GM23338 (cell line): ENCODE results near the gene OBSCN. TPM values are rescaled to one million over a fixed set of nuclear protein-coding genes. Genes with fewer than 3 reads are reported as not detected.

Experiments used
- ATAC-seq: fragments of 200-7000 bp; cut with Tn5 transposase; 3 replicates; pipeline ENCODE4 v1.9.1; 2020
- DNase-seq: peaks from one replicate; pipeline ENCODE4 v3.0.0-alpha.2; 2015; ENCODE audit warnings: low spot score
- H2AFZ ChIP-seq: fragments of 200-600 bp; sonication (generic); 2 replicates; pipeline ENCODE4 v1.8.0; 2016; ENCODE audit warnings: antibody characterized with exemption, mild to moderate bottlenecking, moderate library complexity
- H3F3A ChIP-seq: fragments of 200-600 bp; sonication (generic); replicated peaks from 2 replicates; pipeline ENCODE4 v1.8.0; 2017; ENCODE audit warnings: antibody characterized with exemption, mixed run types, low read depth
- H3K27ac ChIP-seq: fragments of 200-600 bp; sonication (generic); 2 replicates; pipeline ENCODE4 v1.6.1; 2016; ENCODE audit warnings: low read depth
- H3K27me3 ChIP-seq: fragments of 200-600 bp; sonication (generic); 2 replicates; pipeline ENCODE4 v1.8.0; 2016; ENCODE audit warnings: mild to moderate bottlenecking, mixed run types, moderate library complexity; ENCODE audit not compliant: insufficient read depth
- H3K36me3 ChIP-seq: fragments of 200-600 bp; sonication (generic); 2 replicates; pipeline ENCODE4 v1.8.0; 2016; ENCODE audit warnings: mild to moderate bottlenecking; ENCODE audit not compliant: insufficient read depth
- H3K4me1 ChIP-seq: fragments of 200-600 bp; sonication (generic); 2 replicates; pipeline ENCODE4 v1.8.0; 2016; ENCODE audit warnings: mild to moderate bottlenecking, moderate library complexity; ENCODE audit not compliant: insufficient read depth
- H3K4me2 ChIP-seq: fragments of 200-600 bp; sonication (generic); 2 replicates; pipeline ENCODE4 v1.7.1; 2017; ENCODE audit warnings: mixed run types
- H3K4me3 ChIP-seq: fragments of 200-600 bp; sonication (generic); 2 replicates; pipeline ENCODE4 v1.6.1; 2016; ENCODE audit warnings: mixed run types
- H3K79me2 ChIP-seq: fragments of 200-600 bp; sonication (generic); replicated peaks from 2 replicates; pipeline ENCODE4 v1.8.0; 2017; ENCODE audit warnings: mild to moderate bottlenecking; ENCODE audit not compliant: insufficient read depth
- H3K9me2 ChIP-seq: fragments of 200-600 bp; sonication (generic); 2 replicates; pipeline ENCODE4 v1.8.0; 2017; ENCODE audit not compliant: insufficient read depth
- H4K20me1 ChIP-seq: fragments of 200-600 bp; sonication (generic); replicated peaks from 2 replicates; pipeline ENCODE4 v1.8.0; 2017; ENCODE audit warnings: mild to moderate bottlenecking; ENCODE audit not compliant: insufficient read depth
- H3K27ac Mint-ChIP-seq: 2 replicates; pipeline ENCODE4 v1.8.0; 2020; ENCODE audit warnings: inconsistent platforms, mild to moderate bottlenecking, moderate library complexity, mixed read lengths
- H3K27me3 Mint-ChIP-seq: 3 replicates; pipeline ENCODE4 v1.8.0; 2022; ENCODE audit warnings: low read depth, mild to moderate bottlenecking, moderate library complexity, mixed read lengths, inconsistent platforms; ENCODE audit not compliant: insufficient read depth, poor library complexity
- H3K36me3 Mint-ChIP-seq: 3 replicates; pipeline ENCODE4 v1.8.0; 2021; ENCODE audit warnings: low read depth, mild to moderate bottlenecking, inconsistent platforms, moderate library complexity, mixed read lengths
- H3K4me1 Mint-ChIP-seq: 3 replicates; pipeline ENCODE4 v1.8.0; 2020; ENCODE audit warnings: mild to moderate bottlenecking, inconsistent platforms, mixed read lengths
- H3K4me3 Mint-ChIP-seq: 3 replicates; pipeline ENCODE4 v1.8.0; 2021; ENCODE audit warnings: moderate library complexity, mild to moderate bottlenecking, inconsistent platforms, mixed read lengths
- H3K9me3 Mint-ChIP-seq: 3 replicates; pipeline ENCODE4 v1.8.0; 2020; ENCODE audit warnings: moderate library complexity, mild to moderate bottlenecking, inconsistent platforms, mixed read lengths
- CREB1 ChIP-seq: fragments of 250-450 bp; sonication (Bioruptor Pico); IDR thresholded peaks from 2 replicates; pipeline ENCODE4 v1.5.0; 2020; ENCODE audit warnings: low read depth, mild to moderate bottlenecking, moderate library complexity
- CTCF ChIP-seq, 2 experiments: fragments of 200-600 bp in 1 of 2; sonication (generic) in 1 of 2; conservative IDR thresholded peaks; 2 replicates each; pipeline versions ENCODE4 v1.5.1 to v1.6.1; 2016 to 2017; ENCODE audit warnings: antibody characterized with exemption in 2 of 2, low read depth in 2 of 2, mild to moderate bottlenecking in 2 of 2, moderate library complexity in 1 of 2
- ETS1 ChIP-seq: IDR thresholded peaks from 2 replicates; pipeline ENCODE4 v1.6.1; 2016; ENCODE audit warnings: antibody characterized with exemption
- EZH2 ChIP-seq: fragments of 200-600 bp; sonication (generic); IDR thresholded peaks from one replicate; pipeline ENCODE4 v1.8.0; 2017; ENCODE audit warnings: antibody characterized with exemption, mild to moderate bottlenecking, low read depth; ENCODE audit not compliant: unreplicated experiment
- EZH2phosphoT487 ChIP-seq: fragments of 200-600 bp; sonication (generic); IDR thresholded peaks from one replicate; pipeline ENCODE4 v1.8.1; 2018; ENCODE audit warnings: antibody characterized with exemption; ENCODE audit not compliant: unreplicated experiment
- JUNB ChIP-seq: IDR thresholded peaks from one replicate; pipeline ENCODE4 v1.6.1; 2016; ENCODE audit warnings: antibody characterized with exemption; ENCODE audit not compliant: unreplicated experiment
- NANOG ChIP-seq: IDR thresholded peaks from 2 replicates; pipeline ENCODE4 v1.6.1; 2016; ENCODE audit warnings: antibody characterized with exemption, borderline replicate concordance
- POLR2AphosphoS5 ChIP-seq: IDR thresholded peaks from 2 replicates; pipeline ENCODE4 v1.6.1; 2016; ENCODE audit warnings: antibody characterized with exemption, low read depth
- REST ChIP-seq: IDR thresholded peaks from one replicate; pipeline ENCODE4 v1.6.1; 2018; ENCODE audit warnings: antibody characterized with exemption; ENCODE audit not compliant: unreplicated experiment
- STAT1 ChIP-seq: IDR thresholded peaks from one replicate; pipeline ENCODE4 v1.6.1; 2016; ENCODE audit warnings: antibody characterized with exemption; ENCODE audit not compliant: unreplicated experiment
- ZNF114 ChIP-seq: fragments of 250-450 bp; sonication (Bioruptor Pico); IDR thresholded peaks from 2 replicates; pipeline ENCODE4 v1.5.0; 2020; ENCODE audit warnings: mild to moderate bottlenecking, moderate library complexity
- ZNF331 ChIP-seq: fragments of 250-450 bp; sonication (Bioruptor Pico); IDR thresholded peaks from 2 replicates; pipeline ENCODE4 v1.5.0; 2020; ENCODE audit warnings: low read depth, mild to moderate bottlenecking, moderate library complexity
- ZNF462 ChIP-seq: fragments of 250-450 bp; sonication (Bioruptor Pico); IDR thresholded peaks from 2 replicates; pipeline ENCODE4 v1.5.0; 2020; ENCODE audit warnings: mild to moderate bottlenecking, moderate library complexity
- polyA plus RNA-seq: library from polyadenylated mRNA; unstranded; fragments of >200 nt; fragmentation: Nextera tagmentation; extraction: Ambion mirVana; gene quantifications from 2 replicates; pipeline ENCODE4 v1.2.1, GENCODE V29; 2016
- total RNA-seq: library from RNA; depleted of rRNA; stranded (reverse); fragments of >200 nt; shearing (Covaris generic); gene quantifications from 2 replicates; pipeline ENCODE4 v1.2.3, GENCODE V29; 2014

The OBSCN gene
- total and polyA plus RNA-seq, 2 experiments from 2014 or later = 8.4 to 38.5 TPM

- H3K9me3 Mint-ChIP-seq = peaks cover 25% of the 10 kb centered on the region
- Histone ChIP-seq H4K20me1 (no peaks in the 10 kb centered on the region), H2AFZ (no peak overlapping the region), H3K4me1 (no peaks in the 10 kb centered on the region), H3K4me3 (no peak overlapping the region), H3K9me2 (no peaks in the 10 kb centered on the region), H3K27me3 (no peaks in the 10 kb centered on the region), H3K79me2 (no peaks in the 10 kb centered on the region), H3K4me2 (no peak overlapping the region), H3F3A (no peaks in the 10 kb centered on the region), H3K36me3 (no peaks in the 10 kb centered on the region; the same call in 1 of the 2 replicates), H3K27ac (no peak overlapping the region)
- H3K27me3 Mint-ChIP-seq = peaks cover 14% of the 10 kb centered on the region
- no peaks in the 10 kb centered on the region; the same call in 2 of the 3 replicates for H3K4me1 Mint-ChIP-seq
- no peak overlapping the region for H3K4me3 Mint-ChIP-seq
- no peak overlapping the region for H3K27ac Mint-ChIP-seq
- ATAC-seq = no peak
- H3K36me3 Mint-ChIP-seq = peaks cover 62% of the 10 kb centered on the region
- DNase-seq = no peak
- TF ChIP-seq EZH2phosphoT487 = no peak
- no peak for TF ChIP-seq NANOG
- TF ChIP-seq CTCF (conservative IDR thresholded peaks at IDR 0.05; ENCODE audit: low read depth in 2 of 2) = no peak
- TF ChIP-seq EZH2 = no peak
- TF ChIP-seq POLR2AphosphoS5 = no peak
- no peak for TF ChIP-seq ZNF114 (CRISPR knock-in tag)
- no peak for TF ChIP-seq ZNF462 (CRISPR knock-in tag)
- no peak for TF ChIP-seq ETS1
- no peak for TF ChIP-seq CREB1
- TF ChIP-seq STAT1 = no peak
- TF ChIP-seq ZNF331 = no peak
- TF ChIP-seq REST = no peak
- TF ChIP-seq JUNB = no peak
Observed at GRCh38 chr1:228292609-228292911, 84.7 kb downstream of the OBSCN start.
